Naive thymus-derived CD4-positive, alpha-beta T cell (primary cell): Measurements from ENCODE around the gene AHDC1. TPM values are rescaled to one million over a fixed set of nuclear protein-coding genes. Genes with fewer than 3 reads are reported as not detected.
A peak's percentile ranks its signal among the peaks of the same experiment; 100 is the strongest.

Experiments
- ATAC-seq: fragments of 150-1000 bp; cut with Tn5 transposase; 2 replicates; pipeline ENCODE4 v1.10.0; 2021; ENCODE audit warnings: mild to moderate bottlenecking, moderate library complexity
- CTCF ChIA-PET: fragments of 350-600 bp; sonication (Branson Sonifier 250); formaldehyde crosslinking; loops from one replicate; lab custom pipeline; 2021; ENCODE audit warnings: antibody characterized with exemption; lab: Charles Lee
- POLR2A ChIA-PET: fragments of 350-600 bp; sonication (Branson Sonifier 250); formaldehyde crosslinking; loops from one replicate; lab custom pipeline; 2021; ENCODE audit warnings: antibody characterized with exemption, inconsistent platforms; lab: Charles Lee
- DNase-seq, 9 donors: peaks; one replicate each; pipeline versions ENCODE4 v3.0.0 to v3.0.0-alpha.2; 2020 to 2022; ENCODE audit warnings: mixed read lengths in 1 of 9
- H3K27ac ChIP-seq: one replicate; pipeline ENCODE4 v1.7.0; 2013; ENCODE audit warnings: mild to moderate bottlenecking, low read depth, low read length, moderate library complexity
- H3K27me3 ChIP-seq, 2 donors: one replicate each; pipeline ENCODE4 v1.7.0; 2013; ENCODE audit warnings: low read length in 2 of 2, mild to moderate bottlenecking in 2 of 2, moderate library complexity in 2 of 2; ENCODE audit not compliant: control insufficient read depth in 2 of 2, insufficient read depth in 2 of 2
- H3K36me3 ChIP-seq, 3 experiments: 1 replicate in 2 of 3; 2 replicates in 1 of 3; pipeline ENCODE4 v1.7.0; 2013; ENCODE audit warnings: low read length in 3 of 3, mild to moderate bottlenecking in 3 of 3, moderate library complexity in 1 of 3; ENCODE audit not compliant: insufficient read depth in 3 of 3, control insufficient read depth in 2 of 3
- H3K4me1 ChIP-seq, 2 donors: one replicate each; pipeline ENCODE4 v1.7.0; 2013; ENCODE audit warnings: low read length in 2 of 2, mild to moderate bottlenecking in 2 of 2, moderate library complexity in 1 of 2; ENCODE audit not compliant: control insufficient read depth in 2 of 2, insufficient read depth in 2 of 2
- H3K4me3 ChIP-seq: 2 replicates; pipeline ENCODE4 v1.7.0; 2013; ENCODE audit warnings: mild to moderate bottlenecking, low read length
- H3K9me3 ChIP-seq, 3 experiments: 1 replicate in 2 of 3; 2 replicates in 1 of 3; pipeline ENCODE4 v1.7.0; 2013; ENCODE audit warnings: low read length in 3 of 3; ENCODE audit not compliant: control insufficient read depth in 2 of 3
- H3K27ac Mint-ChIP-seq, 9 donors: one replicate each; pipeline ENCODE4 v1.8.0; 2020 to 2022; ENCODE audit warnings: mixed read lengths in 9 of 9, mild to moderate bottlenecking in 8 of 9, moderate library complexity in 5 of 9, inconsistent platforms in 2 of 9
- H3K27me3 Mint-ChIP-seq, 5 donors: one replicate each; pipeline ENCODE4 v1.8.0; 2021 to 2022; ENCODE audit warnings: mixed read lengths in 5 of 5, mild to moderate bottlenecking in 1 of 5
- H3K36me3 Mint-ChIP-seq, 5 donors: one replicate each; pipeline ENCODE4 v1.8.0; 2020 to 2022; ENCODE audit warnings: mixed read lengths in 5 of 5, mild to moderate bottlenecking in 3 of 5, inconsistent platforms in 1 of 5
- H3K4me1 Mint-ChIP-seq, 7 donors: one replicate each; pipeline ENCODE4 v1.8.0; 2020 to 2022; ENCODE audit warnings: mixed read lengths in 7 of 7, mild to moderate bottlenecking in 3 of 7, inconsistent platforms in 1 of 7
- H3K4me3 Mint-ChIP-seq, 10 donors: one replicate each; pipeline ENCODE4 v1.8.0; 2020 to 2022; ENCODE audit warnings: mild to moderate bottlenecking in 10 of 10, mixed read lengths in 10 of 10, moderate library complexity in 6 of 10, inconsistent platforms in 2 of 10
- H3K9me3 Mint-ChIP-seq, 11 donors: one replicate each; pipeline ENCODE4 v1.8.0; 2020 to 2022; ENCODE audit warnings: mixed read lengths in 11 of 11, mild to moderate bottlenecking in 4 of 11, inconsistent platforms in 1 of 11, moderate library complexity in 1 of 11
- intact Hi-C, 2 donors: fragments of 100-400 bp; cut with micrococcal nuclease; formaldehyde crosslinking; loops; one replicate each; pipeline ENCODE4 v1.15.1; 2023
- polyA plus RNA-seq, 2 donors: library from polyadenylated mRNA; unstranded; fragments of 300-500 nt; fragmentation: Illumina TruSeq; gene quantifications; one replicate each; pipeline ENCODE4 v1.2.3, GENCODE V29; 2021
- total RNA-seq, 6 experiments: library from RNA in 5 of 6; stranded (reverse) in 5 of 6; gene quantifications; 1 replicate in 5 of 6; 2 replicates in 1 of 6; pipeline ENCODE4 v1.2.3 and lab custom pipeline; 2021 to 2026

Gene AHDC1
- total and polyA plus RNA-seq, 7 experiments from 2014 or later, result 0.90 to 38.8 (median 21.3) TPM

DNA sequence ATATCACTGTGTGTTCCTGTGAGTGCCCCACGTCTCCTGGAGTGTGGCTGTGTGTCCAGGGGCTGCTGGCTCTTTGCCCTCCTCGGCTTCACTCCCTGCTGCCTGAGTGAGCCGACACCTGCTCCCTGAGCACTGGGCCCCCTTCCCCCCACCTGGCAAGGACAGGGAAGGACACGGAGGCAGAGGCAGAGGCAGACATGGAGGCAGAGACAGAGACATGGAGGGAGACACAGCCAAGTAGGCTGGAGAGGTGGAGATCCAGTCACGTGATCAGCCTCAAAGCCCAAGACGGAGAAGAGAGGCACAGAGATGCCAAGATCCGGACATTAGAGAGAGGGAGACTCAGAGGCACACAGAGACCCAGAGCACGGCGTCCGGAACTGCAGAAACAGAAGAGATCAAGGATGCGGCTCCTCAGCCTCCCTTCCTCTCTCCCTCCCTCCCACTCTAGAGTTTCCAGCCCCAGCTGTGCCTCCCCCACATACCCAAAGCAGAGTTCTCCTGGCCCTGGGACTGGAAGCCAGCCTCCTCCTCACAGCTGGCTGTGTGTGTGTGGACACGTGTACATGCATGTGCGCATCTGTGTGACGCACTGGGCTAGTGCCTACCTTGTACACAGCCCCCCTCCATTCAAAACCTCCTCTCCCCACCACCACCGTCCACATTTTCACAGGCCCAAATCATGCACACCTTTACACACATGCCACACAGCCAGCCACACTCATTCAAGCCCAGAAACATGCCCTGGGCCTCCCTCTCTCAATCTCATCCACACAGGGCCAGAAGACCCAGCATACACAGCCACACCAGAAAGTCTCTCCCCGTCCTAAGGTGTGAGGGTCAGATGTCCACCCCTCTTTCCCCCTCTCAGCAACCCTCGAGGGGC, 74.9 kb downstream of the AHDC1 start:
- peaks cover 0 to 17% (median 0%) of the 10 kb centered on the region in 3 experiments for H3K36me3 ChIP-seq
- H3K36me3 Mint-ChIP-seq, result peaks cover 0 to 41% (median 4%) of the 10 kb centered on the region in 5 donors
- CTCF ChIA-PET, result interaction anchor here (0.6 to 1.2 kb wide), 2 partner anchors 78 to 130 kb away, joined by 4 to 5 read pairs; no protein-coding TSS in a partner anchor
- no peaks in the 10 kb centered on the region for H3K27me3 ChIP-seq
- peaks cover 0 to 4% (median 0%) of the 10 kb centered on the region in 11 donors for H3K9me3 Mint-ChIP-seq
- H3K4me3 Mint-ChIP-seq, result peak overlapping the region; percentile 79 to 98 (median 84)
- peaks cover 48 to 70% (median 59%) of the 10 kb centered on the region in 7 donors for H3K4me1 Mint-ChIP-seq
- POLR2A ChIA-PET, result interaction anchor here (0.9 kb wide), 1 partner anchor 27 kb away, joined by 4 read pairs; no protein-coding TSS in a partner anchor
- no peak overlapping the region for H3K4me3 ChIP-seq
- intact Hi-C loops, result loop anchor here in 1 of 2 donors (5.0 kb wide), 1 partner anchor 198 kb away; the partner anchor contains the start of gene FAM76A
- H3K27me3 Mint-ChIP-seq, result no peaks in the 10 kb centered on the region
- H3K27ac Mint-ChIP-seq, result peak overlapping the region; percentile 73 to 91 (median 82)
- DNase-seq (no peak), ATAC-seq (no peak)
- H3K4me1 ChIP-seq, result peaks cover 32 to 42% of the 10 kb centered on the region in 2 donors
- no peaks in the 10 kb centered on the region for H3K9me3 ChIP-seq
- peak overlapping the region; percentile 93 for H3K27ac ChIP-seq

DNA sequence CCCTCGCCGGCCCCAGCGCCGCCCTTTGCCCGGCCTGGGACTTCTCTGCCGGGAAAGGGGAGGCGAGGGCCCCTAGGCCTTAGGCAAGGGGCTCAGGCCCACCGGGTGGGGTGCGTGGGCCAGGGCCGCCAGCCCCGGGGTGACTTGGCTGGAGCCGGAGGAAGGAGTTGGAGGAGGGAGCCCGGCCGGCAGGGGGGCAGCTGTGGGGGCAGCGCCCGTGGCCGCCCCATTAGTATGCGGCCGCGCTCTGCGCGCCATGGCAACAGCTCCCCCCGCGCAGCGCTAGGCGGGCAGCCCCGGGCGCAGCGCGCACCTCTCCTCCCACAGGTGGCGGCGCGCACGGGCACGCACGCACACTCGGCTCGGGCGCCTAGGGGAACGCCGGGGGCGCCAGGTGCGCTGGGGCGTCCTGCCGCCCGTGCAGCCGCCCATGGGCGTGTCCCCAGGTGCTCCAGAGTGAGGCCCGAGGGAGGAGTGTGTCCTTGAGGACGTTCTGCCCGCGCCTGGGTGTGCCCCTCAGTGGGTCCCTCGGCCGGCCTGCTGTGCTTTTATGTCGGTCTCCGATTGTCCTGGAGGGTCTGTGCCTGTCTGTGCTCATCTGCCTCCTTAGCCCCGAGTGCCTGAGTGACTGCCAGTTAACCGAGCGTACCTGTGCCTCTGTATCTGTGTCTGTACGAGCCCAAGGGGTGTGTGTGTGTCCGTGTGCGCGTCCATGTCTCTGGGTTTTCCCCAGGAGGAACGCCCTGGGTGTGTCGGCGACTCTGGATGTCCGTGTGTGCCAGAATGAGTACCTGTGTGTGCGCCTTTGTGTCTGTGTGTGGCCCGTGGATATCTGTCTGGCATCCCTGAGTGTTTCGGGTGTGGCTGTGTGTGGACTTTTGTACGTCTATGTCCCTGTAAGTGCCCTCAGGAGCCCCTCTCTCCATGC, 75.8 kb downstream of the AHDC1 start:
- Histone ChIP-seq H3K4me1 (peaks cover 41 to 45% of the 10 kb centered on the region in 2 donors), H3K4me3 (peak overlapping the region; percentile 39), H3K27ac (peak overlapping the region; percentile 93), H3K27me3 (no peaks in the 10 kb centered on the region), H3K9me3 (no peaks in the 10 kb centered on the region), H3K36me3 (peaks cover 0 to 8% (median 0%) of the 10 kb centered on the region in 3 experiments)
- ChIA-PET CTCF (interaction anchor here (1.2 kb wide), 1 partner anchor 29 kb away, joined by 5 read pairs; no protein-coding TSS in a partner anchor), POLR2A (interaction anchor here (0.6 to 7.6 kb wide), 9 partner anchors 8 to 129 kb away, joined by 3 to 59 read pairs (median 4); partner anchors contain the start of genes AHDC1 and WASF2)
- H3K36me3 Mint-ChIP-seq, result peaks cover 0 to 36% (median 4%) of the 10 kb centered on the region in 5 donors
- peaks cover 57 to 73% (median 65%) of the 10 kb centered on the region in 7 donors for H3K4me1 Mint-ChIP-seq
- H3K27me3 Mint-ChIP-seq, result no peaks in the 10 kb centered on the region
- peak overlapping the region; percentile 79 to 98 (median 84) for H3K4me3 Mint-ChIP-seq
- H3K27ac Mint-ChIP-seq, result peak overlapping the region; percentile 73 to 91 (median 82)
- peaks cover 0 to 2% (median 0%) of the 10 kb centered on the region in 11 donors for H3K9me3 Mint-ChIP-seq
- intact Hi-C loops, result loop anchor here (1.0 to 5.0 kb wide), 3 partner anchors 28 to 199 kb away; partner anchors contain the start of gene FAM76A (in 1 of the 2)
- DNase-seq (peak; percentile 43 to 76 (median 68)), ATAC-seq (peak; percentile 78)

DNA sequence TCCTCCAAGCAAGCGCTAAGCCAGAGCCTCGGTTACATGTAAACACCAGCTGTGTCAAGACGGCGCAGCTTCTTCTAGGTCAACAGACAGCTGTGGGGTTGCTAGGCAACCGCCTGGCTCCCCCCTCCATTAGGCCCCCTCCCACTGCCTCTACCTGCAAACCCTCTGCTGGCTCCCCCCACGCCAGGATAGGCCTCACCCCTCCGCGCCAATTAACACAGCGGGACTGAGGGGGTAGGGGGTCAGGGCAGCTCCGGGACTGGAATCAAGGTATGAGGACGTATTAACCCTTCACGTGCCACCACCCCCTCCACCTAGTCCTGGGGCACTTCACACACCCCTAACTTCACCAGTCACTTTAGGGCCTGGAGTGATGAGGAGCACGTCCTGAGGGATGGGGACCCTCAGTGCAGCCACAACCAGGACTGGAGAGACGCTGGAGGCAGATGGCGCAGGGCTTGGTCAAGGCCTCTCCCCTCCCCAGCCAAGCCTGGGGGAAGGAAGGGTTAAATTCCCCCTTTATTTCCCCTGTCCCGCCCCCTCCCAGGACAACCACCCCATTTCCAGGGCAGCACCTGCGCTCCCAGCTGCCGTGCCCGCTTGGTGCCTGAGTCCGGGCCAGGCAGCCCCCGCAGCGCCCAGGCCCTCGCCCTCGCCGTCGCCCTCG, 76.6 kb downstream of the AHDC1 start:
- H3K36me3 Mint-ChIP-seq, result peaks cover 0 to 31% (median 4%) of the 10 kb centered on the region in 5 donors
- CTCF ChIA-PET, result interaction anchor here (0.6 to 1.9 kb wide), 3 partner anchors 29 to 124 kb away, joined by 4 to 6 read pairs (median 5); no protein-coding TSS in a partner anchor
- Histone ChIP-seq H3K27me3 (no peaks in the 10 kb centered on the region), H3K36me3 (no peaks in the 10 kb centered on the region), H3K27ac (peak overlapping the region; percentile 93), H3K4me1 (peaks cover 45 to 49% of the 10 kb centered on the region in 2 donors), H3K9me3 (no peaks in the 10 kb centered on the region), H3K4me3 (peak overlapping the region; percentile 11)
- POLR2A ChIA-PET, result interaction anchor here (0.6 to 7.6 kb wide), 14 partner anchors 9 to 123 kb away, joined by 3 to 59 read pairs (median 4); partner anchors contain the start of genes AHDC1 and WASF2
- DNase-seq (peak in 8 of 9 donors; percentile 35 to 87 (median 74)), ATAC-seq (peak; percentile 51)
- intact Hi-C loops, result loop anchor here (1.0 to 5.0 kb wide), 3 partner anchors 29 to 200 kb away; partner anchors contain the start of gene FAM76A (in 1 of the 2)
- H3K4me3 Mint-ChIP-seq, result peak overlapping the region; percentile 53 to 98 (median 93)
- no peaks in the 10 kb centered on the region for H3K27me3 Mint-ChIP-seq
- H3K9me3 Mint-ChIP-seq, result peaks cover 0 to 2% (median 0%) of the 10 kb centered on the region in 11 donors
- peak overlapping the region; percentile 80 to 99 (median 98) for H3K27ac Mint-ChIP-seq
- peaks cover 56 to 72% (median 64%) of the 10 kb centered on the region in 7 donors for H3K4me1 Mint-ChIP-seq

- ATAC-seq (no peak), DNase-seq (peak in 1 of 9 donors; percentile 12)
- no peaks in the 10 kb centered on the region for H3K27me3 Mint-ChIP-seq
- Histone ChIP-seq H3K4me1 (peaks cover 51 to 52% of the 10 kb centered on the region in 2 donors), H3K9me3 (no peaks in the 10 kb centered on the region), H3K4me3 (peak overlapping the region; percentile 11), H3K27ac (peak overlapping the region; percentile 93), H3K36me3 (no peaks in the 10 kb centered on the region), H3K27me3 (no peaks in the 10 kb centered on the region)
- peaks cover 0 to 2% (median 0%) of the 10 kb centered on the region in 11 donors for H3K9me3 Mint-ChIP-seq
- peak overlapping the region; percentile 80 to 99 (median 98) for H3K27ac Mint-ChIP-seq
- intact Hi-C loops, result loop anchor here (1.0 to 5.0 kb wide), 3 partner anchors 30 to 201 kb away; partner anchors contain the start of gene FAM76A (in 1 of the 2)
- peak overlapping the region; percentile 72 to 98 (median 93) for H3K4me3 Mint-ChIP-seq
- POLR2A ChIA-PET, result interaction anchor here (0.6 to 7.6 kb wide), 19 partner anchors 9 to 203 kb away, joined by 3 to 59 read pairs (median 4); partner anchors contain the start of genes AHDC1 and WASF2
- H3K4me1 Mint-ChIP-seq, result peaks cover 56 to 72% (median 64%) of the 10 kb centered on the region in 7 donors
- H3K36me3 Mint-ChIP-seq, result peaks cover 0 to 25% (median 0%) of the 10 kb centered on the region in 5 donors
- CTCF ChIA-PET, result interaction anchor here (0.6 to 1.9 kb wide), 5 partner anchors 30 to 136 kb away, joined by 3 to 11 read pairs (median 5); no protein-coding TSS in a partner anchor
Measured at GRCh38 chr1:27526569-27527222, 77.2 kb downstream of the AHDC1 start.
